Transverse colon (tissue), 4 donors: ENCODE data around the gene SEC22A. TPM values are rescaled to one million over a fixed set of nuclear protein-coding genes. Genes with fewer than 3 reads are reported as not detected.

ENCODE experiments used
- DNase-seq: peaks from one replicate; pipeline ENCODE4 v3.0.0-alpha.2; 2019
- H3K27ac ChIP-seq, 4 donors: fragments of 200-600 bp; sonication (generic); 2 replicates each; pipeline ENCODE4 v1.5.1; 2016 to 2018; ENCODE audit warnings: inconsistent platforms in 4 of 4
- H3K27me3 ChIP-seq: fragments of 200-600 bp; sonication (generic); 2 replicates; pipeline ENCODE4 v1.5.1; 2017; ENCODE audit warnings: inconsistent platforms
- H3K36me3 ChIP-seq, 4 donors: fragments of 200-600 bp; sonication (generic); 2 replicates each; pipeline ENCODE4 v1.5.1; 2017 to 2019; ENCODE audit warnings: inconsistent platforms in 4 of 4
- H3K4me1 ChIP-seq, 4 donors: fragments of 200-600 bp; sonication (generic); 2 replicates each; pipeline ENCODE4 v1.5.1; 2017 to 2020; ENCODE audit warnings: inconsistent platforms in 4 of 4
- H3K4me3 ChIP-seq, 4 donors: fragments of 200-600 bp; sonication (generic); 1 replicate in 1 of 4; 2 replicates in 3 of 4; pipeline versions ENCODE4 v1.5.1 to v1.6.1; 2017 to 2019; ENCODE audit warnings: inconsistent platforms in 4 of 4
- H3K9me3 ChIP-seq, 2 donors: fragments of 200-600 bp; sonication (generic); 2 replicates each; pipeline ENCODE4 v1.5.1; 2017 to 2019; ENCODE audit warnings: inconsistent platforms in 2 of 2
- CTCF ChIP-seq, 5 experiments: fragments of 200-600 bp in 3 of 5; fragments of 450-650 bp in 2 of 5; sonication (generic) in 3 of 5; IDR thresholded peaks; 1 replicate in 2 of 5; 2 replicates in 3 of 5; pipeline ENCODE4 v1.5.1; 2016 to 2017; ENCODE audit warnings: antibody characterized with exemption in 5 of 5, inconsistent platforms in 3 of 5, mild to moderate bottlenecking in 2 of 5, moderate library complexity in 1 of 5
- EP300 ChIP-seq: sonication (generic); formaldehyde crosslinking; IDR thresholded peaks from one replicate; pipeline ENCODE4 v1.6.1; 2017; ENCODE audit warnings: antibody characterized with exemption, low read depth
- POLR2A ChIP-seq: fragments of 450-650 bp; IDR thresholded peaks from one replicate; pipeline ENCODE4 v1.6.1; 2016; ENCODE audit warnings: antibody characterized with exemption, mild to moderate bottlenecking, moderate library complexity
- POLR2AphosphoS5 ChIP-seq, 3 donors: sonication (generic); formaldehyde crosslinking; IDR thresholded peaks; one replicate each; pipeline ENCODE4 v1.6.1; 2016; ENCODE audit warnings: antibody characterized with exemption in 3 of 3
- WGBS, 2 donors: methylation state at CpG; one replicate each; pipeline ENCODE4 v1.1.5; 2018; ENCODE audit warnings: low coverage in 1 of 2; 5-methylcytosine and 5-hydroxymethylcytosine counted together
- in situ Hi-C, 4 donors: fragments of 200-750 bp; cut with MboI; loops; one replicate each; pipeline versions ENCODE4 v1.15.0 to v1.15.1; 2017; ENCODE audit warnings: low sequenced_read_pairs in 3 of 4, low pct_ligation_motif_present in 1 of 4, low pct_unique_long_range_greater_than_20kb in 1 of 4
- intact Hi-C: fragments of 100-400 bp; cut with DNase I; formaldehyde crosslinking; loops from one replicate; pipeline ENCODE4 v1.15.1; 2023; ENCODE audit warnings: low total_unique reads
- total RNA-seq, 4 donors: library from RNA; depleted of rRNA; stranded (reverse); fragments of >200 nt; gene quantifications; one replicate each; pipeline ENCODE4 v1.1.0, GENCODE V29; 2016

Gene SEC22A
- total RNA-seq, 4 donors from 2014 or later = 4.5 to 33.8 (median 17.6) TPM

GRCh38 chr3:123256256-123256655 is 54.5 kb downstream of the SEC22A start:
- WGBS, 2 donors = 59 to 73% methylated on average over 2 of the region's 2 CpGs
- H3K27me3 ChIP-seq = no peaks in the 10 kb centered on the region
- in situ Hi-C loops = loop anchor here in 2 of 4 donors (25.0 kb wide), 1 partner anchor 319 kb away; no protein-coding TSS in a partner anchor
- intact Hi-C loops = no loop called here
- no peak overlapping the region for H3K27ac ChIP-seq
- H3K4me1 ChIP-seq = peaks cover 0 to 4% (median 2%) of the 10 kb centered on the region in 4 donors
- DNase-seq = no peak
- H3K4me3 ChIP-seq = no peak overlapping the region
- H3K9me3 ChIP-seq = no peaks in the 10 kb centered on the region
- H3K36me3 ChIP-seq = no peaks in the 10 kb centered on the region
- TF ChIP-seq POLR2AphosphoS5 (IDR thresholded peaks at IDR 0.05) = no peak
- no peak for TF ChIP-seq POLR2A
- no peak for TF ChIP-seq CTCF (IDR thresholded peaks at IDR 0.05)
- no peak for TF ChIP-seq EP300

GRCh38 chr3:123258359-123258758 is 56.6 kb downstream of the SEC22A start:
- H3K4me3 ChIP-seq = no peak overlapping the region
- DNase-seq = no peak
- H3K27me3 ChIP-seq = no peaks in the 10 kb centered on the region
- in situ Hi-C loops (loop anchor here in 2 of 4 donors (25.0 kb wide), 1 partner anchor 321 kb away; no protein-coding TSS in a partner anchor), intact Hi-C loops (no loop called here)
- H3K9me3 ChIP-seq = no peaks in the 10 kb centered on the region
- peaks cover 0 to 4% (median 2%) of the 10 kb centered on the region in 4 donors for H3K4me1 ChIP-seq
- no peak overlapping the region for H3K27ac ChIP-seq
- TF ChIP-seq EP300 = no peak
- no peak for TF ChIP-seq POLR2A
- no peak for TF ChIP-seq POLR2AphosphoS5 (IDR thresholded peaks at IDR 0.05)
- no peak for TF ChIP-seq CTCF (IDR thresholded peaks at IDR 0.05)
- no peaks in the 10 kb centered on the region for H3K36me3 ChIP-seq

GRCh38 chr3:123258811-123259420 is 57.2 kb downstream of the SEC22A start:
- TF ChIP-seq POLR2A (no peak), CTCF (IDR thresholded peaks at IDR 0.05) (peak; percentile 42 to 53 (median 51)), EP300 (no peak), POLR2AphosphoS5 (IDR thresholded peaks at IDR 0.05) (no peak)
- in situ Hi-C loops = loop anchor here in 2 of 4 donors (25.0 kb wide), 1 partner anchor 322 kb away; no protein-coding TSS in a partner anchor
- H3K4me1 ChIP-seq = peaks cover 0 to 4% (median 2%) of the 10 kb centered on the region in 4 donors
- WGBS, 2 donors = 51 to 58% methylated on average over 3 of the region's 3 CpGs
- intact Hi-C loops = no loop called here
- H3K4me3 ChIP-seq = no peak overlapping the region
- no peaks in the 10 kb centered on the region for H3K36me3 ChIP-seq
- H3K27me3 ChIP-seq = no peaks in the 10 kb centered on the region
- no peak for DNase-seq
- H3K9me3 ChIP-seq = no peaks in the 10 kb centered on the region
- H3K27ac ChIP-seq = no peak overlapping the region

- intact Hi-C loops = no loop called here
- H3K27me3 ChIP-seq = no peaks in the 10 kb centered on the region
- H3K27ac ChIP-seq = no peak overlapping the region
- in situ Hi-C loops = loop anchor here in 2 of 4 donors (25.0 kb wide), 1 partner anchor 324 kb away; no protein-coding TSS in a partner anchor
- H3K4me1 ChIP-seq = peaks cover 0 to 4% (median 2%) of the 10 kb centered on the region in 4 donors
- WGBS, 2 donors = 83 to 89% methylated on average over 3 of the region's 3 CpGs
- H3K9me3 ChIP-seq = no peaks in the 10 kb centered on the region
- TF ChIP-seq POLR2A = no peak
- no peak for TF ChIP-seq CTCF (IDR thresholded peaks at IDR 0.05)
- no peak for TF ChIP-seq EP300
- TF ChIP-seq POLR2AphosphoS5 (IDR thresholded peaks at IDR 0.05) = no peak
- no peaks in the 10 kb centered on the region for H3K36me3 ChIP-seq
- no peak overlapping the region for H3K4me3 ChIP-seq
- no peak for DNase-seq
Observed at GRCh38 chr3:123261666-123262065, 59.9 kb downstream of the SEC22A start.
